HG03565 (cell line): ENCODE measurements around the gene RNH1.
"Not testable (repeated sequence)": the region's sequence is repeated elsewhere in the genome, so short reads cannot be mapped to it uniquely, and the experiment has no call there.

ENCODE experiments used
- ATAC-seq: cut with Tn5 transposase; IDR thresholded peaks from one replicate; pipeline ENCODE4 v1.9.1; 2021; ENCODE audit warnings: mild to moderate bottlenecking, moderate library complexity; ENCODE audit not compliant: unreplicated experiment

The RNH1 gene

GRCh38 chr11:477052-477715 lies 29.9 kb downstream of the RNH1 start:
- ATAC-seq: no peak

DNA sequence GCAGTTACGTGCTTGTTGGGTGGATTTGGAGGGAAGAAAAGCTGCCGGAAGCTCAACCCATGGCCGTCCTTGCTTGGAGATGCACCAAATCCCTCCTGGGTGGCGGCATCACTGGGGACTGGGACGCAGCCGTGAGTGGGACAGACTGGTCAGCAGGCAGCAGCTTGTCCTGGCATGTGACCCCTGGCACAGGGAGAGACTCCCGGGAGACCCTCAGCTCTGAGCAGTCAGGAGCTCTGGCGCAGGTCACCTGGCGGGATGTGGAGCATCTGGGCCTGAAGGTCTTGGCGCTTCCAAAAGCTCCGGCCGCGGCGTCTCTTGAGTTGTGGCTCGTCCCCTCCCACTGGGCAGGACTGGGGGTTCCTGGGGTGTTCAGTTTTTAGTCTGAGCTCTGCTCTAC lies 30.6 kb downstream of the RNH1 start:
- no peak for ATAC-seq

- no peak for ATAC-seq
Observed at GRCh38 chr11:475941-476340, 31.1 kb downstream of the RNH1 start.

GRCh38 chr11:474914-475506 lies 32.0 kb downstream of the RNH1 start:
- ATAC-seq: no peak

- ATAC-seq: no peak
Observed at GRCh38 chr11:473962-474785, 32.9 kb downstream of the RNH1 start.

- ATAC-seq: no peak
Observed at GRCh38 chr11:473415-473814, 33.6 kb downstream of the RNH1 start.

DNA sequence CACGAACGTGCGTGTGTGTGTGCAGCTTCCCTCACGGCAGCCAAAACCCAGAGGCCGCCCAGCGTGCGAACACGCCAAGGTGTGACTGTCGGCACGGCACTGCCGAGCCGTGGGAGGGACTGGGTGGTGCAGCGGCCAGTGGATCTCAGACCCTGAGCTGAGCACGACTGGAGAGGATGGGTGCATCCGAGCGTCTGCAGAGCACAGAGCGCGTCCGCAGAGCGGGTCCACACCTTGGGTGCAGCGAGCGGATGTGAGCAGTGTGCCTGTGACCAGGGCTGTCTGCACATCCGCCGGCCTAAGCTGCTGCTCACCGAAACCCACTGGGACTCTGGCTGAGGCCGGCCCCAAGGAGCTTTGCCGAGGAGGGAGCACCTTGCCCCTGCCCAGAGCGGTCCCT lies 34.2 kb downstream of the RNH1 start:
- no peak for ATAC-seq

DNA sequence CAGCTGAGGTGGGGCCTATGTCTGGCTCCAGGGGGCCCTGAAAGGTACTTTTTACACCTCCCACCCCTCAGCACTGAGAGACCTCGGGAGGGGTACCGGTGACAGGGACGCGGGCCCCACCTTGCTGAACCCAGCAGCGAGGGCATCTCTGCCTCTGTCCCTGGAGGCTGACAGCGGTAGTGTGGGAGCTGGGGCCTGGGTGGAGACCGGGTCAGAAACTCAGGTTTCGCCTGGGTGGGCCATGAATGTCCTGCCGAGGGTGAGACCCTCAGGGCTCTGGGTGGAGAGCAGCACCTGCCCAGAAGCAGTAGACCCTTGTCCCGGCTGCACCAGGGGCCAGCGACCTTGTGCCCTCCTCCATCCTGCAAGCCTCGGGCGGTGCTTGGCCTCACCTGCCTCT lies 34.8 kb downstream of the RNH1 start:
- ATAC-seq: no peak

DNA sequence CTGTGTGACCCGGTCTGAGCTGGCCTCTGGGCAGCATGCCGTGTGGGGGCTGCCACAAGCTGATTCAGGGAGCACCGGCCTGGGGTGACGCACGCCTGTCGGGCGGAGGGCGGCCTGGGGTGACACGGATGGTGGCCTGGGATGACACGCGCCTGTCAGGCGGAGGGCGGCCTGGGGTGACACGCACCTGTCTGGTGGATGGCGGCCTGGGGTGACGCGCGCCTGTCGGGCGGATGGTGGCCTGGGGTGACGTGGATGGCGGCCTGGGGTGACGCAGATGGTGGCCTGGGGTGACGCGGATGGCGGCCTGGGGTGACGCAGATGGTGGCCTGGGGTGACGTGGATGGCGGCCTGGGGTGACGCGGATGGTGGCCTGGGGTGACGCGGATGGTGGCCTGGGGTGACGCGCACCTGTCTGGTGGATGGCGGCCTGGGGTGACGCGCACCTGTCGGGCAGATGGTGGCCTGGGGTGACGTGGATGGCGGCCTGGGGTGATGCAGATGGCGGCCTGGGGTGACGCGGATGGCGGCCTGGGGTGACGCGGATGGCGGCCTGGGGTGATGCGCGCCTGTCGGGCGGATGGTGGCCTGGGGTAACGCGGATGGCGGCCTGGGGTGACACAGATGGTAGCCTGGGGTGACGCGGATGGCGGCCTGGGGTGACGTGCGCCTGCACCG lies 35.4 kb downstream of the RNH1 start:
- ATAC-seq: no peak

DNA sequence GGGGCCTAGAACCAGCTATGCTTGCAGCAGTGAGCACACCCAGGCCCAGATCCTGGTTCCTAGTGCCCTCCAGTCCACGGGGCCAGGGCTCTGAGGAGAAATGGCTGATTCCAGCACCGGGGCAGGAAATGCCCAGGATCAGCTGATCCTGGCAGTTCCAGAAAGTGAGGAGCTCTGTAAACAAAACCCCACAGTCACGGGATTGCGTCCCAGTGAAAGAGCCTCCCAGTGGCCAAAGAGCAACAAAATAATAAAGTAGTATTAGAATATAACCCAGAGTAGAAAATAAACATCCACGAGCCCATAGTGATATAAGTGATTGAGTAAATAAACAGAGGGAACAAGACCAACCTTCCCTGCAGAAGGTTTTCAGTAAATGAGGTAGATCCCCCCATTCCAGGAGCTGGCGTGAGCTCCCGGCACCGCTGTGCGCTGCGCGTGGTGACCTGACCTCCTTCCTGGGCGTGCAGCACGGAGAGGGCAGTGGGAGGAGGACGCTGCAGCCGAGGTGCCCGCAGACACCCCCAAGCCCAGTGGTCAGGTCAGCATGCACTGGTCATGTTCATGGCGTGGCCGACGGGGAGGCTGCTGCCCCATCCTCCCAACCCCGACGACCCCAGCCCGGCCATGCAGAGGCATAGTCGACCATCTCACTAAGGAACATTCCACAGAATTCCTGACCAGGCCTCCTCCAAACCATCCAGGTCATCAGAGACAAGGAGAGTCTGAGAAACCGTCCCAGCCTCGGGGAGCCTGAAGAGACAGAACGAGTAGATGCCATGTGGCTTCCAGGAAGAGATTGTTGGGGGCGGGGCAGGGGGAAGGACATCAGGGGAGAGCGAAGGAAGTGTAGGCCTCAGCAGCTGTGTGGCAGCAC lies 37.1 kb downstream of the RNH1 start:
- no peak for ATAC-seq

DNA sequence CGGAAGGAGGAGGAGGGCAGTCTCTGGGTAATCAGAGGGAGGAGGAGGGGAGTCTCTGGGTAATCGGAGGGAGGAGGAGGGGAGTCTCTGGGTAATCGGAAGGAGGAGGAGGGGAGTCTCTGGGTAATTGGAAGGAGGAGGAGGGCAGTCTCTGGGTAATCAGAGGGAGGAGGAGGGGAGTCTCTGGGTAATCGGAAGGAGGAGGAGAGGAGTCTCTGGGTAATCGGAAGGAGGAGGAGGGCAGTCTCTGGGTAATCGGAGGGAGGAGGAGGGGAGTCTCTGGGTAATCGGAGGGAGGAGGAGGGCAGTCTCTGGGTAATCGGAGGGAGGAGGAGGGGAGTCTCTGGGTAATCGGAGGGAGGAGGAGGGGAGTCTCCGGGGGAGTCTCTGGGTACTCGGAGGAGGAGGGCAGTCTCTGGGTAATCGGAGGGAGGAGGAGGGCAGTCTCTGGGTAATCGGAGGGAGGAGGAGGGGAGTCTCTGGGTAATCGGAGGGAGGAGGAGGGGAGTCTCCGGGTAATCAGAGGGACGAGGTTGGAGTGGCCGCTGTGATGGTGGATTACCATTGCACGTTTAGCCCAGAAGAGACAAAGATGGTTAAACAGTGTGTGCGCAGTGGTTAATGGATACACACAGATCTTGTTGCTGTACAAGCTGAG lies 37.9 kb downstream of the RNH1 start:
- not testable (repeated sequence) for ATAC-seq

- ATAC-seq: no peak
Observed at GRCh38 chr11:468493-468892, 38.5 kb downstream of the RNH1 start.

GRCh38 chr11:468036-468435 lies 39.0 kb downstream of the RNH1 start:
- no peak for ATAC-seq

- no peak for ATAC-seq
Observed at GRCh38 chr11:465896-466530, 41.0 kb downstream of the RNH1 start.

- ATAC-seq: no peak
Observed at GRCh38 chr11:464316-464715, 42.7 kb downstream of the RNH1 start.

- ATAC-seq: no peak
Observed at GRCh38 chr11:462107-462890, 44.7 kb downstream of the RNH1 start.

DNA sequence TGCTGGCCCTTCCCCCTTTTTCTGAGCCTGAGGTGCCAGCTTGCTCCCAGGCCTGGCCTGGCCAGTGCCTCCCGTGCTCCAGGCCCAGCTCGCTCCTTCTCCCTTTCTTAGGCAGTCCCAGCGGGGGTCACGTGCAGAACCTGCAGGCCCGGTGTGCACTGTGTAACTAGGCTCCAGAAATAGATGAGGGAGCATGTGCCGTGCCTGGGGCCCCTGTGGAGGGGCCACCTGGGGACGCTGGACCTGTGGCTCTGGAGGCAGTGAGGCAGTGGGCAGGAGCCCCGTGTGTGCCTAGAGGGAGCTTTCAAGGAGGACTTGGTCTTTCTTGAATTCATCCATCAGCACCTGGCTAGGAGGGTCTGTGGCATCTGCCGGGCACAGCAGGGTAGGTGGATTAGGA lies 45.4 kb downstream of the RNH1 start:
- ATAC-seq: no peak

DNA sequence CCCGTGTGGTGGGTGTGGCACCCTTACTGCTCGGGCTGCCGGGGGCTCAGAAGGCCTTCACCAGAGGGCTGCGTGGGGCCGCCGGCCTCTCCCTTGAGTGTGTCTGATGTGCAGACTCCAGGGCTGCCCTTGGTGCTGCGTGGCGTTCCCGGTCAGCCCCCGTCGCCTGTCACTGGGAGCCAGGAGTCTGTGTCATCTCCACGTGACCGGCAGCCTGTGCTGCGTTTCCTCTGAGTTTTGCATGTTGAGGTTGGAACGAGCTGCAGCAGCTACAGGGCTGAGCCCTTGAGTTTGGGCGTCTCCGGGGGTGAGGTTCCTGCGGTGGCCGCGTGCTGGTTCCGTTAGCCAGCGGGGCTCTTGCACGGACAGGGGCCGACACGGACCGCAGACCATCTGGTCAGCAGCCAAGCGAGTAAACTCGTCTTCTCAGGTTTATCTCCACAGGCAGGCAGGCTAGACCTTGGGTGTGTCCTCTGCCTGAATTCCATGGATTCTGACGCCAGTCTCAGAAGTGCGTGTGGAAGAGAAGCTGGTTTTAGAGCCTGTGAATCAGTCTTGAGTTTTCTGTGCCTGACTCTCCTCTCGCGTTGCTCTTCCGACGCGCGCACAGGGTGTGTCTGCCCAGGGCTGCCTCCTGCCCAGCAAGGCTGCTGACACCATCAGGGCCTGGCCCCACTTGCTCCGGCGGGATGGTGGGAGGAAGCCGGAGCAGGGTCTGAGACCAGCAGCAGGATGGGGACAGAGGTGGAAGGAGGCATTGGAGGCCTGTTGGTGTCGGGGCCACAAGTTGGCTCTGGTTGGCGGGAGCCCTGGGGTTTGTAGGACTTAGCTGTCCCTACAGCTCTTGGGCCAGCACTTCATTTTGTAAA lies 46.5 kb downstream of the RNH1 start:
- ATAC-seq: no peak
